ENCODE measurements around the gene NXN.
"Not testable (repeated sequence)": the region's sequence is repeated elsewhere in the genome, so short reads cannot be mapped to it uniquely, and the experiment has no call there.

NXN gene

DNA sequence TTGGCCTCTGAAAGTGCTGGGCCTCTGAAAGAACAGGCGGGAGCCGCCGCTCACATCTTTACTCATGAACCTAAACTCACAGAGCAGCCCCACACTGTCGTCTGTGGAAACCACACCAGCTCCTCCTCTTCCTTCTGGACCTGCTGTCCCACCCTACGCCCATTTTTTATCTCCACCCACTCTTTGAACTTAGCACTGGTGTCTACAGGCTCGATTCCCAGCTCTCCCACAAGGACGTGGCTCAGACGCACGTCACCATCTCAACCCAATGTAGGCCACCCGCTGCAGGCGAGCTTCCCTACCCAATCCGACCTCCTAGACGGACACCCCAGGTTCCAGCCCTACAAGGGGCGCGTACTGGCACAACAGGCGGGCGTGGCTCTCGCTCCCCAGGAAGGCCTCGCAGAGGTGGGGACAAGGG, 62.2 kb downstream of the NXN start:
- no peak for FAIRE-seq

DNA sequence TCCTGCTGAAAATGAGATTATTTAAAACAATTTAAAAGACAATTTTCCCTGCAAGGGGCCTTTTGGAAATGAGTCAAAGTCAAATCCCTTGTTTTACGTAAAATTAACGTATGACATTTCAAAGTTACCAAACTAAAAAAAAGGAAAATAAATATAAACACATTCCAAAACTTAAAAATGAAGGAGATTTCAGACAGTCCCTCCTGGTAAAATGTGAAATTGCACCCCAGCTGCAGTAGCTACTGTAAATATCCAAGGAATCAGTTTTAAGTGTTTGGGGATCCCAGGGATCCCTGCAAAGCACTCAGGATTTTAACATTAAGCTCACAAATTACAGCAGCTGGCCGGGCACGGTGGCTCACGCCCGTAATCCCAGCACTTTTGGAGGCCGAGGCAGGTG, 63.3 kb downstream of the NXN start:
- no peak for FAIRE-seq

DNA sequence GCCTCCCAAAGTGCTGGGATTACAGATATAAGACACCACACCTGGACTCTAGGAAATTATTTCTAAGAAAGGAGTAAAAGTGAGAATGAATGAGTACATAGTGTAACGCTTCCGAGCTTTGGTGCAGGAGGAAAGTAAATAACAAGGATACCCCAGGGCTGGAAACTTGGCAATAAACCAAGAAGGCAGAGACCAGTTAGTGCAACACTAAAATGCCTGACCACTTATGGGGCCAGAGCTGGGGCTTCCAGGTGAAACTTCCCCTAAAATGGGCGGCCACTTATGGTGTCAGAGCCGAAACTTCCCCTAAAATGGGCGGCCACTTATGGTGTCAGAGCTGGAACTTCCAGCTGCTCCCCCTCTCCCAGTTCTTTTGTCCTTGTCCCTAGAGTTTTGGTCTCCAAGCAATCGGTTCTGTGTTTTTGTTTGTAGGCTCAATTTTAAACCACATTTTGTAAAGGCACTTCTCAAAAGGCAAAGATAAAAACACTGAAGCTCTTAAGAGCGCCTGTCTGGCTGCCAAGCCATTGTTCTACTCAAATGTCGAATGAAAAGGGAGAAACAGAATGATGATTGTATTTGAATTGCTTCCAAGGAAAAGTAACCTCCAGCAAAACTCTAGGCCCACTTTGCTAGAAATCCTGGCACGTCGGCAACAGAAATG, 63.9 kb downstream of the NXN start:
- FAIRE-seq: no peak

DNA sequence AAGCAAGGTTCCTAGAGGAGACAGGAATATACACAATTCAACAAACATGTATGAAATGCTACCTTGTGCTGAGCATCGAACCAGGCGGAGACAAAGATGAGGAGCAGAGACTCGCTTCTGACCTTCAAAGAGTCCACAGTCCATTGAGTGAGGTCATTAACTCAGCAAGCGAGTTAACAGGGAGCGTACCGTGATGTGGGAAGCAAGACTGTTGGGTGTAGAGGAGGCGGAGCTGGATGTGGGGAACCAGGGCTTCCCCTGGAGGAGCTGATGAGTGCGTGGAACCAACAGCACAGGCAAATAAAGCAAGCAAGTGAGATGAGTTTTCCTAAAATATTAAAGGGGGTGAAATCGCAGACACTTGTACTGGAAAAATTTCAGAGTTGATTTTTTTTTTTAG, 65.0 kb downstream of the NXN start:
- no peak for FAIRE-seq

DNA sequence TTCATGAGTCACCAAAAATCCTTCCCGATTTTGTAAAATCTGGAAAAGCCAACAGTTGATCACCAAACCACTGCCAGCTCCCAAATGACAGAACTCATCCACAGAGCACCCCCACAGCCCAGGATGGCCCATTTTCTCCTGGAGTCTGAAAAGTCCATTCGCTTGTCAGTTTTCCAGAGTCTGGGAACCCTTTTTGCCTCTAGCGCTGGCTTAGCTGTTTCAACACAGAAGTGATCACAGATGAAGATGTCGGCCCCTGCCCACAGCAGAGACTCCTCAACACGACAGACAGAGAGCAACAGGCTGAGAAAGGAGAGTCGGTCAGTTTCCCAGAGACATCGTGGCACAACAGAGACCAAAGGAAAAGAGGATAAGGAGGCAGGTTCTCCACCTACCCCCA, 66.4 kb downstream of the NXN start:
- no peak for FAIRE-seq

DNA sequence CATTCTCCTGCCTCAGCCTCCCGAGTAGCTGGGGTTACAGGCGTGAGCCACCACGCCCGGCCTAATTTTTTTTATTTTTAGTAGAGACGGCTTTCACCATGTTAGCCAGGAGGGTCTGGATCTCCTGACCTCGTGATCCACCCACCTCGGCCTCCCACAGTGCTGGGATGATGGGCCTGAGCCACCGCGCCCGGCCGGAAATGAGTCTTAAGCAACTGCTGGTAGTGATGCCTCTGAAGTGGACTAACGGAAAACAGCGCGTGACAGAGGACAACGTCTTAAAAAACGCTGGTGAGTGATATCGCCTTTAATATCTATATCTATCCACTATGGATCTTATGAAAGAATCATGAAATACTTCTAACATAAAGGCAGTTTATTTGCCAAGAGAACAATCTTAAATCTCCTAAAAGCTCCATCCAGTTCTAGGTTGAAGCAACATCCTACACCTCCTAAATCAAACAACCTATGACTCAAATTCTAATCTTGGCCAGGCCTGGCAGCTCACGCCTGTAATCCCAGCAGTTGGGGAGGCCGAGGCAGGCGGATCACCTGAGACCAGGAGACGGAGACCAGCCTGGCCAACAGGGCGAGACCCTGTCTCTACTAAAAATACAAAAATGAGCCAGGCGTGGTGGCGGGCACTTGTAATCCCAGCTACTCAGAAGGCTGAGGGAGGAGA, 69.8 kb downstream of the NXN start:
- no peak for FAIRE-seq

DNA sequence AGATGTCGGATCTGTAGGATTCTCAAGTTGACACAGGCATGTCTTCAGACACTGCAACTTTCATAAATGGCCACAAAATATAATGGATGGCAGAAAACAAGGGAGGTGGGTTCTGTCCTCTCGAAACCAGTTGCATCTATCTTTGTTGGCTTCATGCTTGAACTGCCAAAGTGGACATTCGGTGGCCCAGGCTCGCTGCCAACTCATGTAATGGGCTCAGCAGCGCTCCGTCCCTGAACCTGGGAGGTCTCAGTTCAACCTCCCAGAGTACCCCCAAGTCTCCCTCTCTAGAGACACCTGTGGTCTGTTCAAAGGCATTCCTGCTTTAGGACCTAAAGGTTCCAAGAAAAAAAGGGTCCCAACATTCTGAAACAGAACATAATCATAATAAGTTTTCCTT, 71.9 kb downstream of the NXN start:
- no peak for FAIRE-seq

DNA sequence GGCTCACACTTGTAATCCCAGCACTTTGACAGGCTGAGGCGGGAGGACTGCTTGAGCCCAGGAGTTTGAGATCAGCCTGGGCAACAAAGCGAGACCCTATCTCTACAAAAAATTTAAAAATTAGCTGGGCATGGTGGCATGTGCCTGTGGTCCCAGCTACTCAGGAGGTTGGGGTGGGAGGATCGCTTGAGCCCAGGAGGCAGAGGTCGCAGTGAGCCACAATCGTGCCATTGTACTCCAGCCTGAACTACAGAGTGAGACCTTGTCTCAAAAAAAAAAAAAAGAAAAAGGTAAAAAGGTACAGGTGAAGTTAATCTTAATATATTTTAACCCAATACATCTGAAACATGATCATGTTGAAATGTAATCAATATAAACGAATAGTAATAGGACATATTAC, 73.9 kb downstream of the NXN start:
- not testable (repeated sequence) for FAIRE-seq

DNA sequence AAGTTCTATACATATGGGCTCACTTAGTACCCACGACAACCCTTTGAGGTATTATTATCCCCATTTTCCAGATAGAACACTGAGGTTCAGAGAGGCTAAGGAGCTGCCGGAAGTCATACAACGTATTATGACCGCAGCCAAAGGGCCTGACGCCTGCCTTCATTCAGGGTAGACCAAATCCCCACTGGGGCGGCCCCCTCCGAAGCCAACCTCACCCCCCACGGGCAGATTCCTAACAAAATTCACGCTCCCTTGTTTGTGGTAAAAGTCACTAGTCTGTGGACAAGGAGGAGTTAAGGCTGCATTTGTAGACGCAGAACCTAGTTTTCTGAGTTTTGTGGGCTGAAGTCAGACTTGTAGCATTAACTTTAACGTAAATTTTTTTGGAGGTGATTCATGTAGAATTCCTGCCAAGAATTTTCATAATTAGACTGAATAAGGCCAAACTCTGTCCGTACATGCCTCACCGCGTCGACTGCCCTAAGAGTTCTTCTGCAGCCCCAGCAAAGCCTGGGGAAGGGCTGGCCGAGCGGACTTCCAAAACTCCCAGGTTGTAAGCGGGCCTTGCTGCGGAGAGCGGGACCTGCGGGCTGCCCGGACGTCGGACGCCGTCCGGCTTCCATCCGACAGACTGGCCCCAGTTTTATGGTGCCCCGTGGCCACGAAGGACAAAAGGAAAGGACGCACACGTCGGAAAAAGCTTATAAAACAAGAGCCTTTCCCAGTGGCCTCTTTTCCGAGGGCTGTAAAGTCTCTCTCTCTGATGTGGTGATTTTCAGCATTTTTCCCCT, 75.7 kb downstream of the NXN start:
- FAIRE-seq: no peak

DNA sequence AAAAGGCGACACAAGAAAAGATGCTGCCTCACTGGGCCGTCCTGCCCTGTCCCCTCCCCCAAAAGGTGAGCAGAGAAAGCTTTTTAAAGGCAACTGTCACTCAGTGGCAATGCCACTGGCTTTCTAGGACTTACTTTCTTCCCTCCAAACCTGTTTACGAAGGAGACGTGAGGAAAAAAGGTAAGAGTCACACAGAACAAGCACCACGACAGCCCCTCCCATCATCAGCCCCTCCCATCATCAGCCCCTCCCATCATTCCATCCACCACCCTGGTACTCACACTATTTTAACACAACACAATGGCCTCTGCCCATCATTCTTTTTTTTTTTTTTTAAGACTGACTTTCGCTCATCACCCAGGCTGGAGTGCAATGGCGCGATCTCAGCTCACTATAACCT, 77.1 kb downstream of the NXN start:
- FAIRE-seq: no peak

DNA sequence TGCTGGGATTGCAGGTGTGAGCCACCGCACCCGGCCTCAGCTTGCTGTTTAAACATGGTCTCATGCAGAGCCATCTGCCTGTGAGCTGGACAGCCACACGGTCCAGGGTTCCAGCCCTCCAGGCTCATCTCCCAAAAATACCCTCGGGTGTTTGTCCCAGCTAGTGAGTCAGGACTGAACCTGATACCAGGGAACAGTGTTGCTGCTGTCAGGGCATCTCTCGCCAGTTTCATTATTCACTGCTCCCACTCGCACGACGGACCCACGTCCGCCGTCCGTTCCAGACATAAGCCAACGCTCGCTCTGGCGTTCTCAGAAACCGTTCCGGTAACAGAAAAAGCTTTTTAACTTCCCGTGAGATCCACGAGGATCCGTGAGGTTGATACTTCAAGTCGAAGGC, 77.6 kb downstream of the NXN start:
- no peak for FAIRE-seq

DNA sequence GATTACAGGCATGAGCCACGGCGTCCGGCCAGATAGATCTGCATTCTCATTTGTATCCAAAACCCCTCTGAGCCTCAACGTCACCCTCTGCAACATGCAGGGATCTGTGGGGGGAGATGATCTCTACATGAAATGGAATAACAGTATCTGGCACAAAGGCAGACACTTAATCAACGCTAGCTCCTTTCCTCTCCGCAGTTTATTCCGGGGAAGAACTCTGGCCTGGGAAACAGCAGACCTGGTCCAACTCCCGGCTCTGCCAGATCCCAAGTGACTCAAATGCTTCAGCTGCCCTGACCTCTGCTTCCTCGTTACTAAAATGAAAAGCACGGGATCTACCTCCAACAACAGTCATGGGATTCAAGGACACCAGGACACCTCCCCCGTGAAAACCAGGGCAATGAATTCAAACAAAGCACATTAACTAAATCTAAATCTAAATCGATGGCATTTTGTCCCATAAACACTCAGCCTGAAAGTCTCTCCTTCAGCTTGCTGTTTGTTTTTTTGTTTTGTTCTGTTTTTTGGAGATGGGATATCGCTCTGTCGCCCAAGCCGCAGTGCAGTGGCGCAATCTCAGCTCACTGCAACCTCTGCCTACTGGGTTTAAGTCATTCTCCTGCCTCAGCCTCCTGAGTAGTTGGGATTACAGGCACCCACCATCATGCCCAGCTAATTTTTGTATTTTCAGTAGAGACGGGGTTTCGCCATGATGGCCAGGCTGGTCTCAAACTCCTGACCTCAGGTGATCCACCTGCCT, 78.2 kb downstream of the NXN start:
- FAIRE-seq: no peak

DNA sequence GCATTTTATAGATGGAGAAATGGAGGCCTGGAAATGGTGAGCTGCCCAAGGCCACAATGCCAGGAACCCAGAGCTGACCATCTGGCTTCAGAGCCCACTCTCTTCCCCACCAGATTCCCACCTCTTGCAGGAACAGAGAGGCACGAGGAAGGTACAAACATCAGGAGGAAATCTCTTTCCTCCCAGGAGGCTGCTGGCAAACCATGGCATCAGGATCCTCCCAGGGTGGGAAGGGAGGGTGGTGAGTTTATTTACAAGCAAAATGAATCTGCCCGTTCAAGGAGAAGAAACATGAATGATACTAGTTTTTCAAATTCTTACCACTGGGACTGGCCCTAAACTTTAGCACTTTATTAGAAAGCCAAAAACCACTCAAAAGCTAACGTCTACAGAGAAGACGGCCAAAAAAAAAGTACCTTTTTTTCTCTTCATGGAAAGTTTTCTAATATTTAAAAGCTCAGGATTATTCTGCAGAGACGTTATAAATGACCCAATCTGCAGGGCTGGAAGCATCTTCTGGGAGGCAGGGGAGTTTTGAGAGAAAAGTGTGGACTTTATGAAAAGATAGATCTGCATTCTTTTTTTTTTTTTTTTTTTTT, 79.1 kb downstream of the NXN start:
- FAIRE-seq: no peak

DNA sequence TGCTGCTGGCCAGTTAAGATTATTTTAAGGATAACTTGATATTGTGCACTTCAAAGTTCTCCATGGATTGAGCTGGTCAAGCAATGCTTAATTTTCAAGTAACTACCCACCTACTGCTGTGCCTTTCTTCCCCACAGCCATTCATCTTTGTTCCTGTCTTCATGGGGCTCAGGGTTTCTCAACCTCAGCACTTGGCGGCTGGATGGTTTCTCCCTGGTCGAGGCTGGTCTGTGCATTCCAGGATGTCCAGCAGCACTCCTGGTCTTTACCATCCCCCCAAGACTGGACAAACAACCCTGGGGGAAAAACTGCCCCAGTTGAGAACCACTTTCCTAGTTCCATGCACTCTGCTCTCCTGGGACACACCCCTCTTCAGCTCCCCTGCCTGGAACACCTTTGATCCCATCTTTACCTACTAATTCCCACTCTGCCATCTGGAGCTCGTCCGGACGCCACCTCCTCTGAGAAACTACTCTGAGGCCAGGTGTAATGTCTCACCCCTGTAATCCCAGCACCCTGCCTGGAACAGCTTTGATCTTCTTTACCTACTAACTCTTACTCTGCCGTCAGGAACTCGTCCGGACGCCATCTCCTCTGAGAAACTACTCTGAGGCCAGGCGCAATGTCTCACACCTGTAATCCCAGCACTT, 81.5 kb downstream of the NXN start:
- FAIRE-seq: no peak

DNA sequence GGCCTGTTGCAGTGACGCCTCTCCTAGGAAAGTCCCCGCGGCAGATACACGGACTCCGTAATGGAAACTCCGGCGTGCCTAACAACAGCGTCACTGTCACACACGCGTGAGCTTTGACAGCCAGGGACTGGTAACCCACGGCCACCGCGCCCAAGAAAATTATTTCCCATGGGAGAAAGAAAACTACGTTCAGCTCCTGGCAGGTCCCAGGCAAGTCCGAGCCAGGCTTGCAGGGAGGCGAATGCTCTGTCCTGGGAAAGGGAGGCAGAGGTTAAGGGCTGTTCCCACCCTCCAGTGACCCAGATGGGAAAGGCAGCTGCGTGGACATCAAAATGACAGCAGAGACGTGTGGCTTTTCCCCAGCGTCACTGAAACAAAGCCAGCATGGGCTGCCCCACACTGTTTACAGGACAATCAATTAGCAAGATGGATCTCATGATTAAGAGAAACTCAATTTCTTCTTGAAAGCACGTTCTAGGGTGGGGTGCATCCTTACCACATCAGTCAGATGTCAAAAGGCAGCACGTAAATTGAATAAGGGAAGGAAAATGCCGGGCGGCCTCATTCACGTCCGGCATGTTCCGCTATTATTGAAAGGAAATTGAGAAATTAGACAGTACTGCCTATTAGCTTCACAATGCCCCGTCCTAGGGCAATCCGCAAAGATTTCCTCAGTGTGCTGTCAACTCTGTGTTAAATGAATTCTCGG, 82.5 kb downstream of the NXN start:
- no peak for FAIRE-seq

DNA sequence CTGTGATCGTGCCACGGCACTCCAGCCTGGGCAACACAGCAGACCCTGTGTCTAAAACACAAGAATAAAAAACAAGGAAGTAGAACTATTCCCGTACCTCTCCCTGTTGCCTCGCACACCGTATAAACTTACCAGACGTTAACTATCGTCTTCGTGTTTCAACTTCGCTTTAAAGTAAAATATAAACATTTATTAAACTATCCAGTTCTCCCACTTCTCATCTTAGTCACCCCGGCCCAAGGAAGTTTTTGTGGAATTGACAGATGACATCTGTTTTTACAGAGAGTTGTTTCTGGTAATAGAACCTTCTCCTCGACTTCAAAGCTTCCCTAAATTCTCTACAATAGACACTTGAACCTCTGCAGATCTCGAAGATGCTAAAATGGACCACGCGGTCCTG, 83.1 kb downstream of the NXN start:
- FAIRE-seq: no peak

DNA sequence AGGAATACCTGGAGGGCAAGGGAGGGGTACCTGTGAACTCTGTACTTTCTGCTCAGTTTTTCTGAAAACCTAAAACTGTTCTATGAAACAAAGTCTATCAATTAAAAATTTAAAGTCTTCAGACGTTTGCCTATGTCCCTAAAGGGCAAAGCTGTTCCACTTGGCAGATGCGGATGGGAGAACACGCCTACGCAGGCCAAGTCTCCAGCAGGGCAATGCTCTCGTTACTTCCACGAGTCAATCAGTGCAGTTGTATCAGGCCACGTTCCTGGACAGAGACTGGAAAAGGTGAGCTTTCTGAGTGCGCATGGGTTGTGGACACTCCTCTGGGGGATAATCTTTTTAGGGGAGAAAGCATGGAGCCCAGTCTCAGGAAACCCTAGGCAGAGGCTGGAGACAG, 86.6 kb downstream of the NXN start:
- FAIRE-seq: no peak

DNA sequence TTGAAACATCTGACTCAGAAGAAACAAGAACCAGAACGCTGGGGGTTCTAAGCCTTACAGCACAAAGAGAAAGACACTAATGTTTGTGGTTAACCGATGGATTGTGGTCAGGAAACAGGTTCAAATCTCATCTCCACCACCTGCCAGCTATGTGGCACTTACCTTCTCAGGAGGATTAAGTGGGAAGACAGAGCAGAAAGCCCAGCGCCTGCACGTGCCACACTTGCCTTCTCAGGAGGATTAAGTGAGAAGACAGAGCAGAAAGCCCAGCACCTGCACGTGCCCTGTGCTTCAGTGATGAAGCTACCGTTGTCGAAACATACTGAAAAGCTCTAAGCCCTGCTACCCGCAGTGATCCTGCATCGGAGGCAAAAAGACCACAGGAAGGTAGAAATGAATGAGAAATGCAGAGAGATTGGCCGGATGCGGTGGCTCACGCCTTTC, 90.6 kb downstream of the NXN start:
- FAIRE-seq: no peak

DNA sequence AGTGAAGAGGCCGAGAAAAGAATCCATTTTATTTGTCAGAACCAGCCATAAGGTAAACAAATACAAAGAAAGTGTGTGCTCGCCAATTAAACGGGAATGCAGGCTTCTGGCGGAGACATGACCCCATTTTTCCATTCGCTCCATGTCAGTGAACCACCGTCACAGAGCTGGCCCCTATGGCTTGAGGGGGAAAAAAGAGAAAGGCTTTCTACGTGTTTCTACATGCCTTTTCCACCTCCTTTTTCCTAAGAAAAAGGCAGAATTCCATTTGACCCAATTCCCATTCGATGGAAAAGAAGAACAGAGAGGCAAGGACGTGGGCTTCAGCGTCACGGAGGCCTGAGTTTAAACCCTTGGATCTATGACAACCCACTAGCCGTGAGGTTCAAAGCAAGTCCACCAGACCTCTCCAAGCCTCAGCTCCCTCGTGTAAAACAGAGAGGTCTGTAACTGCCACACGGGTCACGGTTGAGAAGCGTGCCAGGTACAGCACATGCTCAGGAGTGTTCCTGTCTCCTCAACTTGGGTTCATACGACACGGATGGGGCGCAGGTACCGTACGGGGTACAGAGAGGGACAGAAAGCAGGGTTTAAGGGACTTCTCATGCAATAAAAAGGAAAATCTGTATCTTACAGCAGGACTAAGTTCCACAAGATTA, 91.9 kb downstream of the NXN start:
- FAIRE-seq: no peak

DNA sequence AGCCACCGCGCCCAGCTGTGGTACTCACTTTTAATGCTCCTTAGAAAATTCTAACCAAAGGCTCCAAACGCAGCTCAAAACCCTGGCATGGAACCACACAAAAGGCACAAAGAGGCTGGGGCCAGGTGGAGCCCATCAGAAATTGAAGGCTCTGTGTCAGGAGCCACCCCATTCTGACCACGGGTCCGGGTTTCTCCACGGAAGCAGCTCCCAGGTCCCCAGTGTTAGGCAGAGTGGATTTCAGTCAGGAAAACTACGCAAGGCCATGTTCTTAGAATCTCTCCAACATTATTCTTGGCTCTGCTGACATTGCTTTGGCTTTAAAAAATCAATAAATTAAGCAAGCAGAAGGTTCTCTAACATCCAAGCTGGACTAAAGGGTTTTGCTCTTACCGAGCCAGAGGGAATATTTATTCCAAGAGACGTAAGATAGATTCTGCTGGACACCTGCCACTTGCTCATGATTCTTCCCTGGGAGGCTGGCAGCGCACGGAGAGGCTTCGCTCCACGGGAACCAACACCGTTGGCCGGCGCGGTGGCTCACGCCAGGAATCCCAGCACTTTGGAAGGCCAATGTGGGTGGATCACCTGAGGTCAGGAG, 93.5 kb downstream of the NXN start:
- no peak for FAIRE-seq

DNA sequence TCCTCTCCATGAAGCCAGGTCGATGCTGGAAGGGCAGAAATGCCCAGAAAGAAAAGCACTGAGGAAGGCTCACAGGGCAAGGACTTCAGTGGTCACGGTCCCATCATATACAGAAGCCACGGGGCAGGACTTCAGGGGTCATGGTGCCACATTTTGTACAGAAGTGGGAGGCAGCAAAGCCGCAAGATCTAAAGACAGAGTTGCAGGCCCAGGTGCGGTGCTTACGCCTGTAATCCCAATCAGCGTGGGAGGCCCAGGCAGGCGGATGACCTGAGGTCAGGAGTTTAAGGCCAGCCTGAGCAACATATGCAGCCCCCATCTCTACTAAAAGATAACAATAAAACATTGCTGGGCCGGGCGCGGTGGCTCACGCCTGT, 96.0 kb downstream of the NXN start:
- FAIRE-seq: no peak

All from colon (tissue), 2 donors.